ENCODE data around the gene MTMR10. TPM values are rescaled to one million over a fixed set of nuclear protein-coding genes. Genes with fewer than 3 reads are reported as not detected.

Gene MTMR10
- total RNA-seq, 1 experiment from 2014 or later, result 19.5 TPM

DNA sequence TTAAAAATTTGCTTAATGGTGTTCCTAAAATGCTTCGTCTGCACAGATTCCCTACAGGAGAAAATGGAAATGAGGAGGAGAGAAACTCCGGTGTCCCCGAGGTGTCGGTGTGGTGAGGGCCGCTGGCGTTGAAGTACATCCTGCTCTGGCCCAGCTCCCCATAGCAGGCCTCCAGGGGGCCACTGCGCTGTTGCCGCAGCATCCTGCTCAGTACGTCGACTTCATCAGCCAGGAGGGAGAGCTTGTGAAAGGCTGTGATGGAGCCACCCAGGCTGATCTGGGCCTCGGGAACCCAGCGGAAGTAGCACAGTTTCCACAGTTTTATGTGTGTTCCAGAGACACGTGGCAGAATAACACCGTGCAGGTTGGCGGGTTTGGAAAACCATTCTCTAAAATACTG, 49.9 kb downstream of the MTMR10 start:
- Histone ChIP-seq H3K27me3 (ENCODE audit: control insufficient read depth, insufficient read depth, low read length) (no peaks in the 10 kb centered on the region), H3K27ac (ENCODE audit: low read length) (no peak overlapping the region), H3K4me3 (ENCODE audit: low read depth in 2 of 2, low read length in 2 of 2) (no peak overlapping the region), H3K4me1 (ENCODE audit: control insufficient read depth, insufficient read depth, low read length) (no peaks in the 10 kb centered on the region), H3K36me3 (ENCODE audit: control insufficient read depth, insufficient read depth, low read length) (peaks cover 31% of the 10 kb centered on the region), H3K9me3 (ENCODE audit: control insufficient read depth, insufficient read depth, low read depth, low read length) (no peaks in the 10 kb centered on the region)
- intact Hi-C loops (cut with micrococcal nuclease; ENCODE audit: unreplicated experiment) (no loop called here), in situ Hi-C loops (cut with HindIII; ENCODE audit: low pct_unique_long_range_greater_than_20kb, low sequenced_read_pairs) (no loop called here)
- BruUV-seq (replicated peaks), result no TSS peak
- TF ChIP-seq, protein P1, sequence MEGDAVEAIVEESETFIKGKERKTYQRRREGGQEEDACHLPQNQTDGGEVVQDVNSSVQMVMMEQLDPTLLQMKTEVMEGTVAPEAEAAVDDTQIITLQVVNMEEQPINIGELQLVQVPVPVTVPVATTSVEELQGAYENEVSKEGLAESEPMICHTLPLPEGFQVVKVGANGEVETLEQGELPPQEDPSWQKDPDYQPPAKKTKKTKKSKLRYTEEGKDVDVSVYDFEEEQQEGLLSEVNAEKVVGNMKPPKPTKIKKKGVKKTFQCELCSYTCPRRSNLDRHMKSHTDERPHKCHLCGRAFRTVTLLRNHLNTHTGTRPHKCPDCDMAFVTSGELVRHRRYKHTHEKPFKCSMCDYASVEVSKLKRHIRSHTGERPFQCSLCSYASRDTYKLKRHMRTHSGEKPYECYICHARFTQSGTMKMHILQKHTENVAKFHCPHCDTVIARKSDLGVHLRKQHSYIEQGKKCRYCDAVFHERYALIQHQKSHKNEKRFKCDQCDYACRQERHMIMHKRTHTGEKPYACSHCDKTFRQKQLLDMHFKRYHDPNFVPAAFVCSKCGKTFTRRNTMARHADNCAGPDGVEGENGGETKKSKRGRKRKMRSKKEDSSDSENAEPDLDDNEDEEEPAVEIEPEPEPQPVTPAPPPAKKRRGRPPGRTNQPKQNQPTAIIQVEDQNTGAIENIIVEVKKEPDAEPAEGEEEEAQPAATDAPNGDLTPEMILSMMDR (IDR thresholded peaks at IDR 0.05), result no peak
- TF ChIP-seq, protein P2, sequence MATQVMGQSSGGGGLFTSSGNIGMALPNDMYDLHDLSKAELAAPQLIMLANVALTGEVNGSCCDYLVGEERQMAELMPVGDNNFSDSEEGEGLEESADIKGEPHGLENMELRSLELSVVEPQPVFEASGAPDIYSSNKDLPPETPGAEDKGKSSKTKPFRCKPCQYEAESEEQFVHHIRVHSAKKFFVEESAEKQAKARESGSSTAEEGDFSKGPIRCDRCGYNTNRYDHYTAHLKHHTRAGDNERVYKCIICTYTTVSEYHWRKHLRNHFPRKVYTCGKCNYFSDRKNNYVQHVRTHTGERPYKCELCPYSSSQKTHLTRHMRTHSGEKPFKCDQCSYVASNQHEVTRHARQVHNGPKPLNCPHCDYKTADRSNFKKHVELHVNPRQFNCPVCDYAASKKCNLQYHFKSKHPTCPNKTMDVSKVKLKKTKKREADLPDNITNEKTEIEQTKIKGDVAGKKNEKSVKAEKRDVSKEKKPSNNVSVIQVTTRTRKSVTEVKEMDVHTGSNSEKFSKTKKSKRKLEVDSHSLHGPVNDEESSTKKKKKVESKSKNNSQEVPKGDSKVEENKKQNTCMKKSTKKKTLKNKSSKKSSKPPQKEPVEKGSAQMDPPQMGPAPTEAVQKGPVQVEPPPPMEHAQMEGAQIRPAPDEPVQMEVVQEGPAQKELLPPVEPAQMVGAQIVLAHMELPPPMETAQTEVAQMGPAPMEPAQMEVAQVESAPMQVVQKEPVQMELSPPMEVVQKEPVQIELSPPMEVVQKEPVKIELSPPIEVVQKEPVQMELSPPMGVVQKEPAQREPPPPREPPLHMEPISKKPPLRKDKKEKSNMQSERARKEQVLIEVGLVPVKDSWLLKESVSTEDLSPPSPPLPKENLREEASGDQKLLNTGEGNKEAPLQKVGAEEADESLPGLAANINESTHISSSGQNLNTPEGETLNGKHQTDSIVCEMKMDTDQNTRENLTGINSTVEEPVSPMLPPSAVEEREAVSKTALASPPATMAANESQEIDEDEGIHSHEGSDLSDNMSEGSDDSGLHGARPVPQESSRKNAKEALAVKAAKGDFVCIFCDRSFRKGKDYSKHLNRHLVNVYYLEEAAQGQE (IDR thresholded peaks at IDR 0.05; ENCODE audit: insufficient read depth in 1 of 2, low read depth in 2 of 2, low read length in 1 of 2), result no peak
- TF ChIP-seq POLR2AphosphoS5 (IDR thresholded peaks at IDR 0.05; ENCODE audit: low read depth, low read length) (no peak), TCF7L2 (IDR thresholded peaks at IDR 0.05; ENCODE audit: low read depth, low read length) (no peak), SIN3A (IDR thresholded peaks at IDR 0.05; ENCODE audit: borderline replicate concordance, insufficient read depth, low read depth, low read length) (no peak)
- CTCF ChIA-PET, result no interaction called here
- ATAC-seq, result no peak
- POLR2A ChIA-PET, result no interaction called here
- no peak for DNase-seq (ENCODE audit: low read depth, low spot score)

DNA sequence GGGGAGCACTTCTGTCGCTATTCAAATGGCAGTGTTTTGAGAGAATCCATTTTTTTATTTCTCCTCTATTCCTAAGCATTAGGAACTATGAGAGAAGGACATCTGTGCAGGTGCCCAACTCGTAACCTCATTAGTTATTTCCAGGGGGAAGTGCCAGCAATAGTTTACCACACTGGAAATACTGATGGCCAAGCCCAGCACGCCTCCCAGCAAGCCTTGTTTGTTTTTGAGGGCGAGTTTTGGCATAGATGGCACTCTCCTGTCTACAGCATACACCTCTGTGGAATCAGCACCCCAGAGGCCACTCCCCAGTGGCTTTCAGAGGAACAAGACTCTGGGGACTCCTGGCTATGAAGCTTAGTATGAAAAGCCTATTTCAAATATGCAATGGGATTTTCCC, 51.1 kb downstream of the MTMR10 start:
- H3K4me1 ChIP-seq (ENCODE audit: control insufficient read depth, insufficient read depth, low read length), result no peaks in the 10 kb centered on the region
- intact Hi-C loops (cut with micrococcal nuclease; ENCODE audit: unreplicated experiment) (no loop called here), in situ Hi-C loops (cut with HindIII; ENCODE audit: low pct_unique_long_range_greater_than_20kb, low sequenced_read_pairs) (no loop called here)
- BruUV-seq (replicated peaks), result no TSS peak
- no peaks in the 10 kb centered on the region for H3K9me3 ChIP-seq (ENCODE audit: control insufficient read depth, insufficient read depth, low read depth, low read length)
- H3K27me3 ChIP-seq (ENCODE audit: control insufficient read depth, insufficient read depth, low read length), result no peaks in the 10 kb centered on the region
- no peak for TF ChIP-seq SIN3A (IDR thresholded peaks at IDR 0.05; ENCODE audit: borderline replicate concordance, insufficient read depth, low read depth, low read length)
- TF ChIP-seq POLR2AphosphoS5 (IDR thresholded peaks at IDR 0.05; ENCODE audit: low read depth, low read length), result no peak
- no peak for TF ChIP-seq TCF7L2 (IDR thresholded peaks at IDR 0.05; ENCODE audit: low read depth, low read length)
- TF ChIP-seq, protein P2 (IDR thresholded peaks at IDR 0.05; ENCODE audit: insufficient read depth in 1 of 2, low read depth in 2 of 2, low read length in 1 of 2), result no peak
- TF ChIP-seq, protein P1 (IDR thresholded peaks at IDR 0.05), result no peak
- peaks cover 31% of the 10 kb centered on the region for H3K36me3 ChIP-seq (ENCODE audit: control insufficient read depth, insufficient read depth, low read length)
- H3K27ac ChIP-seq (ENCODE audit: low read length), result no peak overlapping the region
- DNase-seq (ENCODE audit: low read depth, low spot score) (no peak), ATAC-seq (no peak)
- ChIA-PET CTCF (no interaction called here), POLR2A (no interaction called here)
- no peak overlapping the region for H3K4me3 ChIP-seq (ENCODE audit: low read depth in 2 of 2, low read length in 2 of 2)

Data from Panc1 (cell line).